Testis (tissue), 2 donors: ENCODE data around the gene CDK2AP2.

Experiments used
- CTCF ChIP-seq, 3 experiments: fragments of 450-650 bp in 2 of 3; fragments of 200-600 bp in 1 of 3; sonication (generic) in 1 of 3; IDR thresholded peaks; one replicate each; pipeline ENCODE4 v1.5.1; 2016 to 2019; ENCODE audit warnings: antibody characterized with exemption in 3 of 3, mild to moderate bottlenecking in 2 of 3, moderate library complexity in 1 of 3
- POLR2A ChIP-seq: fragments of 450-650 bp; IDR thresholded peaks from one replicate; pipeline ENCODE4 v1.6.1; 2017; ENCODE audit warnings: antibody characterized with exemption, mild to moderate bottlenecking, moderate library complexity

- no peak for TF ChIP-seq CTCF (IDR thresholded peaks at IDR 0.05)
- TF ChIP-seq POLR2A = no peak
Observed at GRCh38 chr11:67499808-67500483, 8.0 kb downstream of the CDK2AP2 start.
